Cardiac fibroblast (primary cell): ENCODE data around the gene LNP1.

Experiments
- DNase-seq, 2 donors: peaks; one replicate each; pipeline versions ENCODE4 v3.0.0 to v3.0.0-alpha.2; 2010; ENCODE audit warnings: low read depth in 2 of 2
- H3K4me3 ChIP-seq, 2 donors: replicated peaks in 1 of 2; 1 replicate in 1 of 2; 2 replicates in 1 of 2; pipeline ENCODE4 v1.5.1; 2011; ENCODE audit warnings: low read depth in 2 of 2, low read length in 2 of 2, mild to moderate bottlenecking in 2 of 2, moderate library complexity in 1 of 2
- TF ChIP-seq, protein P1 (sequence below): IDR thresholded peaks from one replicate; pipeline ENCODE4 v1.5.1; 2011; ENCODE audit warnings: low read depth, mild to moderate bottlenecking, low read length, inconsistent platforms

Gene LNP1

DNA sequence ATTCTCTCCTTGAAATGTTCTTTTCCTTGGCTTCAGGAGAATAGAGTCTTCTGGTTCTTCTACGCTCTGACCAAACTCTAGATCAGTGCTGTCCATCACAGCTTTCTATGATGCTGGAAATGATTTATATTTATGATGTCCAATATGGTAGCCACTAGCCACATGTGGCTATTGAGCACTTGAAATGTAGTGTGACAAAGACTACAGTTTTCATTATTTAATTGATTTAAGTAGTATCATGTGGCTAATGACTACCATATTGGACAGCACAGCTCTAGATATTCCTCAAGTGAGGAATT, 2.9 kb downstream of the LNP1 start:
- no peak for DNase-seq
- H3K4me3 ChIP-seq = no peak overlapping the region
- TF ChIP-seq, protein P1, sequence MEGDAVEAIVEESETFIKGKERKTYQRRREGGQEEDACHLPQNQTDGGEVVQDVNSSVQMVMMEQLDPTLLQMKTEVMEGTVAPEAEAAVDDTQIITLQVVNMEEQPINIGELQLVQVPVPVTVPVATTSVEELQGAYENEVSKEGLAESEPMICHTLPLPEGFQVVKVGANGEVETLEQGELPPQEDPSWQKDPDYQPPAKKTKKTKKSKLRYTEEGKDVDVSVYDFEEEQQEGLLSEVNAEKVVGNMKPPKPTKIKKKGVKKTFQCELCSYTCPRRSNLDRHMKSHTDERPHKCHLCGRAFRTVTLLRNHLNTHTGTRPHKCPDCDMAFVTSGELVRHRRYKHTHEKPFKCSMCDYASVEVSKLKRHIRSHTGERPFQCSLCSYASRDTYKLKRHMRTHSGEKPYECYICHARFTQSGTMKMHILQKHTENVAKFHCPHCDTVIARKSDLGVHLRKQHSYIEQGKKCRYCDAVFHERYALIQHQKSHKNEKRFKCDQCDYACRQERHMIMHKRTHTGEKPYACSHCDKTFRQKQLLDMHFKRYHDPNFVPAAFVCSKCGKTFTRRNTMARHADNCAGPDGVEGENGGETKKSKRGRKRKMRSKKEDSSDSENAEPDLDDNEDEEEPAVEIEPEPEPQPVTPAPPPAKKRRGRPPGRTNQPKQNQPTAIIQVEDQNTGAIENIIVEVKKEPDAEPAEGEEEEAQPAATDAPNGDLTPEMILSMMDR = no peak

DNA sequence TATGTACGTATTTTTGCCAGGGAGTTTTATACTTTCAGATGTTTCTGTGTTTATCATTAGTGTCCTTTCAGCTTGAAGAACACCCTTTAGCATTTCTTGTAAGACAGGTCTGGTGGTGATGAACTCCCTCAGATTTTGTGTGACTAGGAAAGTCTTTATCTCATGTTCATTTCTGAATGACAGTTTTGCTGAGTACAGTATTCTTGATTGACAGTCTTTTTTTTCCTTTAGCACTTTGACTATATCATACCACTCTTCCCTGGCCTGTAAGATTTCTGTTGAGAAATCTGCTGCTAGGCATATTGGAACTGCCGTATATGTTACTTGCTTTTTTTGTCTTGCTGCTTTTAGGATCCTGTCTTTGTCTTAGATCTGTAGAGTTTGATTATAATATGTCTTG, 5.8 kb downstream of the LNP1 start:
- no peak for DNase-seq
- TF ChIP-seq, protein P1 = no peak
- H3K4me3 ChIP-seq = no peak overlapping the region

DNA sequence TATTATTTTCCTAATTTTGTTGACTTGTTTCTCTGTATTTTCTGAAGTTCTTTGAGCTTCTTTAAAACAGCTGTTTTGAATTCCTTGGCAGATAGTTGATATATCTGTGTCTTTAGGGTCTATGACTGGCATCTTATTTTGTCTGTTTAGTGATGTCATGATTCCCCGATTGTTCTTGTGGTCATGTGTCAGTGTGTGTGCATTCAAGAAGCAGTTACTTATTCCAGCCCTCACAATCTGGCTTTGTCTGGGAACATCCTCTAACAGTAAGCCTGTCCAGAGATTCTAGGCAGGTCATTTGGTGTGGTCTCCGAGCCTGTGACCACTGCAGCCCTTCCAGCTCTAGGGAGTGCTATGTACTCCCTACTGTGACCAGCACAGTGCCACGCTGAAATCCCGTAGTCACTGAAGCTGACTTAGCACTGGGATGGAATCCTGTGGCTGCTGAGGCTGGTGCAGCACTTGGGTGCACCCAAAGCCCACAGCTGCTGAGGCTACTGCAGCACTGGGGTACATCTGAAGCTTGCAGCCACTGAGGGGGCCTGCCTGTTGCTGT, 6.7 kb downstream of the LNP1 start:
- TF ChIP-seq, protein P1 = no peak
- DNase-seq = no peak
- H3K4me3 ChIP-seq = no peak overlapping the region

DNA sequence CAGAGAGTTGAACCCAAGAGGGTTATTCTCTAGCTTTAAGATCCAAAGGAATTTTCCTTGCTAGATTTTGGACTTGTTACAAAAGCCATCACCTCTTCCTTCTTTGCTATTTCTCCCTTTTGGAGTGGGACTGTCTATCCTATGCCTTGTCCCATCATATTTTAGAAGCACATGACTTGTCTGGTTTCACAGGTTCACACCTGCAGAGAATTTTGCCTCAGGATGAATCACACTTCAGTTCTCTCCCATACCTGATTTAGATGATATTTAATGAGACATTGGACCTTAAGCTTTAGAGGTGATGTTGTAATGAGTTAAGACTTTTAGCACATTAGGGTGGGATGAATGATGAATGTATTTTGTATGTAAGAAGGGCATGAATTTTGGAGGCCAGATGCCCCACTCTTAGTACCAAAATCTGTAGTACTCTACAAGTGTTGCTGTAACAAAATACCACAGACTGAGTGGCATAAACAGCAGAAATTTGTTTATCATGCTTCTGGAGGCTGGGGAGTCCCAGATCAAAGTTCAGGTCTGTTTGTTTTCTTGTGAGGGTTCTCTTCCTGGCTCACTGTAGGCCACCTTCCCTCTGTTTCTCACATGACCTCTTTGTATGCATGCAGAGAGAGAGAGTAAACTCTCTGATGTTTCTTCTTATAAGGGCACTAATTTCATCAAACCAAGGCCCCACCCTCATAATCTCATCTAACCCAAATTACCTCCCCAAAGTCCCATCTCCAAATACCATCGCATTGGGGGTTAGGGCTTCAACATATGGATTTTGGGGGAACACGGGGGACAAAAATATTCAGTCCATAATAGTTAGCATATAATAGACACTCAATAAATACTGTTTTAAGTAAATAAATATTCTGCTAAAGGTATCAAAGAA, 10.0 kb downstream of the LNP1 start:
- DNase-seq = no peak
- TF ChIP-seq, protein P1 = no peak
- no peak overlapping the region for H3K4me3 ChIP-seq

DNA sequence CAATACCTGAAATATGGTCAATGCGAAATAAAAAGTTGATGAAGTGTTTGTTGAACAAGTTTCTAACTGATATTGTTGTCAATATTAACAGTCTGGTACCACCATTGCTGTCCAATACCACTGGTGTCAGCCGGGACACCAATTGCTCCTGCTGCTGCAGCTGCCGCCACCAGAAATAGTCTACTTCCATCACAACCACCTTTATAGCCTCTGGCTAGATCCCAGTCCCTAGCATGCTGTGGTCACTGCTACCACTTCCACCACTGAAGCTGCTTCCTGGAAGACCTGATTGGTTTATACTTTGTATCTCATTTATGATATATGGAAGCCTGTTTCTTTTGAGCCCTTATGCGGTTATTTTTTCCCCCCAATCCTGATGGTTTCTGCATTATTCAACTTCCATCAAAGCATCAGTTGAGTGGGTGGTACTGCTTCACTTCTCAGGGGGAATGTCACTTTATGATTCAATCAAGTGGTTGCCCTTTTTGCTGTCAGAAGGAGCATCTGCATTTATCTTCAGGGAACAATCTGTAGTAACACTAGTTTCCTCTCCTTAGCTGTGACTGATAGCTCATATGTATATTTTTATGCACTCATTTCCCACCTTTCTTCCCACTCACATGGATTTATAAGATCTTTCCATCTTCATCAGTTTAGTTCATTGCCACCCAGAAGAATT, 11.7 kb downstream of the LNP1 start:
- TF ChIP-seq, protein P1 = no peak
- DNase-seq = no peak
- no peak overlapping the region for H3K4me3 ChIP-seq

DNA sequence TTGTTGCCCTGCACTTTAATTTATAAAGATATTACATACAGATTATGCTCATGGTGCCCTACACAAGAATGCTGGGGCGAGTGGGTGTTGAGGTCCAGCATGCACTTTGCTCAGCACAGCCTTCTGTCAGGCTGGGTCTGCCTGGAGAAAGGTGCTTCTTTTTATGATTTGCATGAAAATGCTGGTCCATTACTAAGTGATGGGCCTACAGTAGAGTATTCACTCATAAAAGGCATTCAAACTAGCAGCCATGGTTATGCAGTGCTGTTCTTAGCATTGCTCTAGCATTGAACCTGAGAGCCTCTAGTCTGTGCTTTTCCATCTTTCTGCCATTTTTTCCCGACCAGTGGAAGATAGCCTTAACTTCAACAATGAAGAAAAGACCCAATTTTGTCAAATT, 12.3 kb downstream of the LNP1 start:
- no peak for DNase-seq
- no peak overlapping the region for H3K4me3 ChIP-seq
- TF ChIP-seq, protein P1 = no peak
